T47D (cell line): ENCODE measurements around the gene ITGB1BP1.

Source experiments
- DNase-seq, 2 experiments: peaks; one replicate each; pipeline versions ENCODE4 v3.0.0 to v3.0.0-alpha.2; 2011 to 2012; ENCODE audit warnings: low read depth in 1 of 2, low spot score in 1 of 2
- JUND ChIP-seq: IDR thresholded peaks from 2 replicates; pipeline ENCODE4 v1.6.1; 2012; ENCODE audit warnings: low read depth
- in situ Hi-C: cut with HindIII; loops from 2 replicates; pipeline ENCODE4 v1.10.0; 2016; ENCODE audit warnings: low sequenced_read_pairs, low pct_unique_long_range_greater_than_20kb

ITGB1BP1 gene

DNA sequence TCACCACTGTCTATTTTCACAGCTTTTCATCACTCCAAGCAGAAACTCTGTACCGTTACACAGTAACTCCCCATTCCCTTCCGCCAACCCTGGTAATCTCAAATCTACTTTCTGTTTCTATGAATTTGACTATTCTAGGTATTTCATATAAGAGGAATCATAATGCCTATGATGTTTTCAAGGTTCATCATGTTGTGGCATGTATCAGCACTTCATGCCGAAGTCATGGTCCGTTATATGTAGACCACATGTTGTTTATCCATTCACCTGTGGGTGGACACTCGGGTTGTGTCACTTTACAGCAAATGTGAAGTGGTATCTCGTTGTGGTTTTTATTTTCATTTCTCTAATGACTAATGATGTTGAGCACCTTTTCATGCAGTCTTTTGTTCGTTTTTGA, 21.8 kb upstream of the ITGB1BP1 start:
- in situ Hi-C loops = no loop called here
- DNase-seq = no peak
- TF ChIP-seq JUND = no peak

DNA sequence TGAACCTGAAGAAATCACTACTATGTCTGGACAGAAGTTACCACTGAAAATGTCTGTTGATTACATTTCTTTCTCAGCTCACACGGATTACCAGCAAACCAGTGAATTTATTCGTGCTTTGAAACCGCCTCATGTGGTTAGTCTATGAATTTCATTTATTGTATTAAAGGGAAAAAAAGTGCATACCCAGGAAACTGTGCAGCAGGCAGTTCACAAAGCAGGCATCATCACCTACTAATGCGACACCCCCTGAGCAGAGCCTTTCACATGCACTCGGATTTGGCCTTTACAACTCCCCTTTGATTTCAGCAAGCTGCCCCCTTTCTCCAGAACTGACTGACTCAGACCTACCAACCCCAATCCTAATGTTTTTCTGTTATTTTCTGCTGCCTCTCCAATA, 20.2 kb upstream of the ITGB1BP1 start:
- in situ Hi-C loops = no loop called here
- TF ChIP-seq JUND = no peak
- no peak for DNase-seq

DNA sequence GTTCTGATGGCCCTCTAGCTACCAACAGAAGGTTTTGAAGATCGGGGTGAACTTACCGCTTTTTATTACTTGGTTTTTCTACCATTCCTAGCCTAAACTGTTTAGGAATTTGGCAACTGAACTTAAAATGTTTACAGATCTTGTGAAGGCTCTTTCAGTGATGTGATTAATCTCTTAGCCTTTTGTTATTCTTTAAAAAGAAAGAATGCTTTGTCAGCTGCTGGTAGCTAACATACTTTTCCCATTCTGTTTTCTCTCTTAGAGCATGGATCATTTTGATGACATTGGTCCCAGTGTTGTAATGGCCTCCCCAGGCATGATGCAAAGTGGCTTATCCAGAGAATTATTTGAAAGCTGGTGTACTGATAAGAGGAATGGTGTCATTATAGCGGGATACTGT, 18.2 kb upstream of the ITGB1BP1 start:
- DNase-seq = no peak
- TF ChIP-seq JUND = no peak
- in situ Hi-C loops = no loop called here

DNA sequence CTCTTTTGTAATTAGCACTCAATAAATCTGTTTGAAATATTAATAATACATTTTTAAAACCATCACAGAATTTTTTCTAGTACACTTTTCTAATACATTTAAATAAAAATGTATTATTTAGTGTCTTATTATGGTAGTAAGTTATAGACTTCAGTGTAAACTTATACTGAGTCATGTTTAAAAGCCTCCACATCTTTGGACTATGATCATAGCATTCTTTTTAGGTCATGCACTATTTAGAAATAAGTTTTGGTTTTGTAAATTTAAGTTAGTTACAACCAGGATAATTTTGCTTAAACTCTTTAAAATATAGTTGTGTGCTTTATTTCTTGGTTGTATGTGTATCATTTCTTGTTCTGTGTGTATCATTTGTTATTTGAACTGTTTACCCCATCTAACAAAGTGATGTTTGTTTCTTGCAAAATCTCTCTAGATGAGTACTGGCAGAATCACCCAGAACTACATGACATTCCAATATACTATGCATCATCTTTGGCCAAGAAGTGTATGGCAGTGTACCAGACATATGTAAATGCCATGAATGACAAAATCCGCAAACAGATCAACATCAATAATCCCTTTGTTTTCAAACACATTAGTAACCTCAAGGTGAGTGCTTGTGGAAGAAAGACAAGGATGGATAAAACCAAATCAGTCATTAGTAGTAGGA, 16.9 kb upstream of the ITGB1BP1 start:
- in situ Hi-C loops = no loop called here
- no peak for TF ChIP-seq JUND
- no peak for DNase-seq

DNA sequence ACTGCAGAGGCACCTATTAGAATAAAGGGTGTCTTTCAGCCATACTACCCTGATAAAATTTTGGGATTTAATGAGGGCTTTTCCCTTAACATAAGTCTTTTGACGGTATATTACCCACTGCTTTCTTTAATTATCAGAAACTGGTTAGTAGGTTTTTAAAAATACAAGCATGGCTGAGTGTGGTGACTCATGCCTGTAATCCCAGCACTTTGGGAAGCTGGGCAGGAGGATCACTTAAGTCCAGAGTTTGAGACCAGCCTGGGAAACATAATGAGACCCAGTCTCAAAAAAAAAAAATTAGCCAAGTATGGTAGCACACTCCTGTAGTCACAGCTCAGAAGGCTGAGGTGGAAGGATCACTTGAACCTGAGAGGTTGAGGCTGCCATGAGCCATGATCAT, 16.2 kb upstream of the ITGB1BP1 start:
- in situ Hi-C loops = no loop called here
- no peak for TF ChIP-seq JUND
- DNase-seq = no peak

DNA sequence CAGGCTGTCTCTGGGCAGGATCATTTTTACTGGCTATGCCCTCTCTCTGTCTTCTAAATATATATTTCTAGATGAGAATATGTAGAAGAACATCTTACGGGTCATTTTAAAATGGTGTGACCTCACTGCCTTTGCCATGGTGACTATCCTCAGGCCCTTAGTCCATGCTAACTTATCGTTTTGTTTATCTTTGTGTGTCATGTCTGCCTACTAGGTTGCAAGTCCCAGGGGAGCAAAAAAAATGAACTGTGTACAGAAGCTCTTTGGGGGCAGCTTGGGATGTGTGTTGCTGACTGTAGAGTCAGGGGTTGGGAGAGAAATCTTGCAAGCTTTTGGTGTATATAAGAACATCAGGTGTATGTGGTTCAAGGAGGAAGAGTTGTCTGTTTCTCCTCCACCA, 11.2 kb upstream of the ITGB1BP1 start:
- TF ChIP-seq JUND = no peak
- no peak for DNase-seq
- in situ Hi-C loops = no loop called here

DNA sequence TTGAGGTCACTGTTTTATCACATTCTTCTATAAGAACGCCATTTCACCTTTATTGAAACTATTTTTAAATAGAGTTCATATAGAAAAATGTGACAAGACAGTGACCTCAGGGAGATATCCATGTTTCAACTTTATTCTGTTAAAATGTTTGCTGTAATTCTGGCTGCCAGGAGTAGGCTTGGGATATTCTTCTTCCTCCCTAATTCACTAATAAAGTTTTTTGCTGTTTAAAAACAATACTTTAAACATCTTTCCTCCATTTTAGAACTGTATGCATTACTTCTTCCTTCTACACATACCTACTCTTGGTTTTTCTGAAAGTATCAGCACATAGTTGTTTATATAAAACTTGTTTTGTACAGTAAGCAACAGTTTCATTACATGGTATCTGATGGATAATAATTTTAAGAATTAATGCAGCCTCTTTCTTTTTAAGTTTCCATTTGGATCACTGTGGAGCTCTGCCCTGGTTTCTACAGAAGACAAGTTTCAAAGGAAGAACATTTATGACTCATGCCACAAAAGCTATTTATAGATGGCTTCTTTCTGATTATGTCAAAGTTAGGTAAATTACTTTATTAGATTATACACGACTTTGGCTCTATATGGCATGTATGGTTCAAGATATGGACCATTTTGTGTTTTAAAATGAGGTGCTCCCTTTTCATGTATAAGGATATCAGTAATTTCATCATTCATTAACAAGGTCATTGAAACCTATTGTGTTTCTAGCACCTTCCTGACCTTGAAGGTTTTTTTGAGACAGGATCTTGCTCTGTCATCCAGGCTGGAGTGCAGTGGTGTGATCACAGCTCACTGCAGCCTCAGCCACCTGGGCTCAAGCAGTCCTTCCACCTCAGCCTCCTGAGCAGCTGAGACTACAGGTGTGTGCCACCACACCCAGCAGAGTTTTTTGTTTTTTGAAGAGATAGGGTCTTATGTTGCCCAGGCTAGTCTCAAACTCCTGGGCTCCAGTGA, 7.3 kb upstream of the ITGB1BP1 start:
- in situ Hi-C loops = no loop called here
- TF ChIP-seq JUND = no peak
- DNase-seq = no peak

DNA sequence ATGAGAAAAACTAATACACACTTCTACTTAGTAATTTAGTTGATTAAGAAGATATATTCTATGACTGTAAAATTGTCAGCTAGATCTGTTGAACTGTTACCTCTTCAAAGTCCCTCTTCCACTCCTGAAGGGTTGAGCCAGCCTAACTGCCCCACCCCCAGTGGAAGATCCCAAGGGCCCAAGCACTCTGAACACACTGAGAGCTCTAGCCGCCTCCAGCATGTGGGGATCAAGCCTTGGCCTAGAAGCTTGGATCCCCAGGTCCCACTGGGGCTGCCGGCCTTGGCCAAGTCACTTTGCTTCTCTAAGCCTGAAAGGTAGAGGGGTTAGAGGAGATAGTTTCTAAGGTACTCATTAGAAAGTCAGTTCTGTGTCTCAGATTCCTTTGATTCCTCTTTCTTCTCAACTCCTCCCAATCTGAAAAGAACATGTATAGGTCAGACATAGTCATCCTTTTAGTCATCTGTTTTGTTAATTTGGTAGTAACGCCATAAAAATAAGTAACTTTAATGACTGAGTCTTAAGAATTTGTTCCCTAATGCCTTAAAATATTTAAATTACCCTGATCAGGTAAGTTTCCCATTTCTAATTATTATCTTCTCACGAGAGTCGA, 5.7 kb upstream of the ITGB1BP1 start:
- no peak for TF ChIP-seq JUND
- no peak for DNase-seq
- in situ Hi-C loops = no loop called here

DNA sequence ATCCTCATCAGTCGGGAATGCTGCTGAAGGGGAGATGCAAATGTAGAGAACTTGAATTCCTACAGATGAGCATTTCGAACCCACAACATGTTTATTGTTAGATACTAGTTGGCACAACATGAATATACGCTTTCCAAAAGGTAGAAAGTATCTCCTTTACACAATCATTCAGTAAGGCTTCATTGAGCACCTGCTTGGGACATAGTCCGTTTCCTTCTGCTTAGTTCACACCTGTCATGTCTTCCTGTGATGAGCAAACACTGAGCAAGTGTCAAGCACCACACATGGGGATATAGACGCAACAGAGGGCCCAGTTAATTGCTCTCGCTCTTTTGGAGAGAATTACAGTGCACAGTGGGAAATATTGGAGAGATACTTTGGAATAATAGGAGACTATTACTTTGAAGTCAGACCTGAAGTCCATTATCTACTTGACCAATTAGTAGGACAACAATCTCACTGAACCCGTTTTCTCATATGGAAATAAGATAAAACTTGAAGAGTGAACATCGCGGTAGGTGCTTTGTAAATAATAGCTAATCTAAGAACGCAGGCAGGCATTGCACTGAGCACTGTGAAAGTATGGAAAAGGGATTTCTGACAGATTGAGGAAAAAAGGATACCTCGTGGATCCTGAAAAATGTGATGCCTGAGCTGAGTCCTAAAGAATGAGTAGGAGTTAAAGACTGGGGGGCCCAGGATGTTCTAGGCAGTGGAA, 1.3 kb upstream of the ITGB1BP1 start:
- no peak for TF ChIP-seq JUND
- DNase-seq = no peak
- in situ Hi-C loops = no loop called here

DNA sequence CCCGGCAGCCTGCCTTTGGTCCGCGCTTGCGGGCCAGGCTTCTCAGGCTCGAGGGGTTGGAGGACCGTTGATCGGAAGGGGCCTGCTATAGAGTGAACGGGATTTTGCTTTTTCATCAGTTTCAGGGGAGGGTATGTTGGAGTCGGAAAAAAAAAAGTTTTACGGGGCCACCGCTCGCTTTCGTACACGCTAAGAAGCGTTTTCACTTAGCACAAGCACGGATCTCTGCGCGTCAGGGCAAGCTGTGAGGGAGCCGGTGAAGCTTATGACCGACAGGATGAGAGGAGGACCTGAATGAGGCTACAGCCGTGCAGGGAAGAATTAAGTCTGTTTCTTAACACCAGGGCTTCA, 569 bp upstream of the ITGB1BP1 start:
- peak in 1 of 2 experiments; percentile 2 for DNase-seq
- TF ChIP-seq JUND = no peak
- in situ Hi-C loops = no loop called here

DNA sequence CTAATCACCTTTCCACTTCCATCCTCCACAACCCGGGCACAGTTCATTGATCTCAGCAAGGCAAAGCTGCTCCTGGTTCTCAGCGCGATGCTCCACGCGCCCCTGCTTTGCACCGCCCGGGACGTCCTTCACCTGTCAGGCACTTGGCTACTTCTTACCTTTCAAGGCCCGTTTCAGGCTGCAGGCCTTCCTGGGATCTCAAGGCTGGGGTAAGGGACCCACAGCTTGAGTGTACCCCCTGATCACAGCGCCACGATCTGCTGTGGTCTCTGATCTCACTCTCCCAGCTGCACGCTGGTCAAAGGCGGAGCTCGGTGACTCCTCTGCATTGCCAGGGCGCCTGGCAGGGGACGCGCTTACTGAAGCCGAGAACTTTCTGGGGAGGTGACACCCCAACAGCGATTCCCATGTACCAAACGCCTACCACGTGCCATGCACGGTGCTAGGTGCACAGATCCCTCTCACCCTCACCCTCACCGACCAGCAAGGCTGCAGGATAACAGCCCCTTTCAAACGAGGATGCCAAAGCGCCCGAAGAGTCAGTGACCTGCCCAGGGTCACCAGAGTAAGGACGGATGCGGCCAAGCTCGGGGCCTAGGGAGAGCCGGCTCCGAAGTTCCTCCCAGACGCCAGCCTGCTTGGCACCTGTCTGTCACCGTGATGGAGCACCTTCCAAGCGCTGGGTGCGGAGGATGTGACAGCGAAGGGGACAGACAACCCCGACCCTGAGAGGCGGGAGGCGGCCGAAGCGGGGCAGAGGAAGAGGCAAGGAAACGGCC, 818 bp downstream of the ITGB1BP1 start:
- in situ Hi-C loops = no loop called here
- TF ChIP-seq JUND = no peak
- peak; percentile 18 to 31 for DNase-seq

DNA sequence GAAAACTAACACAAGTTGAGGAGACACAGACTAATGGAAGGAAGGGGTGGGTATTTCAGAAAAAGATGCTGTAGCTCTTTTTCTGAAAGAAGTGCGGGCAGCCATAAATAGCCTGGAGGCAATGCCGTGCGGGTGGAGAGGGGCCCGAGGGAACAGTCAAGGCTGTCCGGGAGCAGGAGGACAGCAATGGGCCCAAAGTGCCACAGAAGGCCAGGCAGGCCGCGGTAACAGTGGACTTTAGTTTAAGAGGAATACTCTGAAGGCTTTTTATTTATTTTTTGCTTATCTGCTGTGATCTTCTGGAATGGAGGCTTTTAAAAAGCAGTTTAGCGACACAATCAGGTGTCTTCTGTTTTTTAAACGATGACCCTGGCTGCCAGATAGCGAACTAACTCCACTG, 2.8 kb downstream of the ITGB1BP1 start:
- in situ Hi-C loops = no loop called here
- no peak for DNase-seq
- no peak for TF ChIP-seq JUND
